ENCODE results near the gene EBF4.

The EBF4 gene, protein sequence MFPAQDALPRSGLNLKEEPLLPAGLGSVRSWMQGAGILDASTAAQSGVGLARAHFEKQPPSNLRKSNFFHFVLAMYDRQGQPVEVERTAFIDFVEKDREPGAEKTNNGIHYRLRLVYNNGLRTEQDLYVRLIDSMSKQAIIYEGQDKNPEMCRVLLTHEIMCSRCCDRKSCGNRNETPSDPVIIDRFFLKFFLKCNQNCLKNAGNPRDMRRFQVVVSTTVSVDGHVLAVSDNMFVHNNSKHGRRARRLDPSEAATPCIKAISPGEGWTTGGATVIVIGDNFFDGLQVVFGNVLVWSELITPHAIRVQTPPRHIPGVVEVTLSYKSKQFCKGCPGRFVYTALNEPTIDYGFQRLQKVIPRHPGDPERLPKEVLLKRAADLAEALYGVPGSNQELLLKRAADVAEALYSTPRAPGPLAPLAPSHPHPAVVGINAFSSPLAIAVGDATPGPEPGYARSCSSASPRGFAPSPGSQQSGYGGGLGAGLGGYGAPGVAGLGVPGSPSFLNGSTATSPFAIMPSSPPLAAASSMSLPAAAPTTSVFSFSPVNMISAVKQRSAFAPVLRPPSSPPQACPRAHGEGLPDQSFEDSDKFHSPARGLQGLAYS

DNA sequence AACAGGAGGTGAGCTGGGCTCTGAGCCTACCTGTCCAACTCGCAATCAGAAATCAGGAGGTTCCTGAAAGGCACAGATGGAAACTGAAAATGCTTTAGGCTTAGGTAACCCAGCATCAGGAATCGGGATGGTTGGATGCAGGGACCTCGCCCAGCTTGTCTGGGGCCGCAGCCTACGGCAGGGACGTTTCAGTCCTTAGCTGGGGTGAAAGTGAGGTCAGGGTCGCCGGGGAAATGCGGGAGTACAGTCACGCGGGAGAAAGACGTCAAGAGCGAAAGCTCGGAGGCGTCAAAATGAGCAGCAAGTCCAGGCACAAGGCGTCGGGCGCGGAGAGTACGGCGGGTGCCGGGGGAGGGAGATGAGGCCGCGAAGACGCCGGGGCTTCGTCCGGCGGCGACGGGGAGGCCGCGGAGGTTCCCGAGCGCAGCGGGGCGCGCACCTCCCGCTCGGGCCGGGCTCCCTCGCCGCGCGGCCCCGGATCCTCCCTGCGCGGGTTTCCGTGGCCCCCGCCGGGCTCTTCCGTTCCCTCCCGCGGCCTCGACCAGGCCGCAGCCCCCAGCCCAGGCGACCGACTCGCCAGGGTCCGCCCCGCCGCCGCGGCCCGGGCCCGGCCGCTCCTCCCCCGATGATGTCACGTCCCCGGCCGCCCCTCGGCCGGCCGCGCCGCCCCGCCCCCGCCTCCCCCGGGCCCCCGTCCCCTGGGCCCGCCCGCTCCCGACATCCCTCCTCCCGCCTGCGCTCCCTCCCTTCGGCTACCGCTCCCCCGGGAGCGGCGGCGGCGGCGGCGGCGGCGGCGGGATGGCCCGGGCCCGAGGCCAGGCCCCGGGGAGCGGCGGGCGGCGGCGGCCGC, at the start of gene EBF4:
Gene EBF4 (plus strand): TSS at position 745 of the 850 bp plus-strand sequence. CDS start 866 bp downstream, outside the sequence.
- no peak for DNase-seq (ENCODE audit: low read depth)

DNA sequence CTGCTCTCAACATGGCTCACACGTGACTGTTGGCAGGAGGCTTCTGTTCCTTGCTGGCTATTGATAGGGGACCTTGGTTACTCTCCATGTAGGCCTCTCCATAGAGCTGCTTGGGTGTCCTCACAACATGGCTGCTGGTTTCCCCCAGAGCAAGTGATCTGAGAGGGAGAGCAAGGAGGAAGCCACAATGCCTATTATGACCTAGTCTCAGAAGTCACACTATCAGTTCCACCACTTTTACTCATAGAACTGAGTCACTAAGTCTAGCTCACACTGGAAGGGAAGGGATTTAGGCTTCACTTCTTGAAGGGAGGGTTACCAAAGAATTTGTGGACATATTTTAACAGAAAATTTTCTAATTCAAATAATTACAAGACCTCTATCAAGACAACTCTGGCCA, 48.9 kb upstream of the EBF4 start:
- no peak for DNase-seq (ENCODE audit: low read depth)

DNA sequence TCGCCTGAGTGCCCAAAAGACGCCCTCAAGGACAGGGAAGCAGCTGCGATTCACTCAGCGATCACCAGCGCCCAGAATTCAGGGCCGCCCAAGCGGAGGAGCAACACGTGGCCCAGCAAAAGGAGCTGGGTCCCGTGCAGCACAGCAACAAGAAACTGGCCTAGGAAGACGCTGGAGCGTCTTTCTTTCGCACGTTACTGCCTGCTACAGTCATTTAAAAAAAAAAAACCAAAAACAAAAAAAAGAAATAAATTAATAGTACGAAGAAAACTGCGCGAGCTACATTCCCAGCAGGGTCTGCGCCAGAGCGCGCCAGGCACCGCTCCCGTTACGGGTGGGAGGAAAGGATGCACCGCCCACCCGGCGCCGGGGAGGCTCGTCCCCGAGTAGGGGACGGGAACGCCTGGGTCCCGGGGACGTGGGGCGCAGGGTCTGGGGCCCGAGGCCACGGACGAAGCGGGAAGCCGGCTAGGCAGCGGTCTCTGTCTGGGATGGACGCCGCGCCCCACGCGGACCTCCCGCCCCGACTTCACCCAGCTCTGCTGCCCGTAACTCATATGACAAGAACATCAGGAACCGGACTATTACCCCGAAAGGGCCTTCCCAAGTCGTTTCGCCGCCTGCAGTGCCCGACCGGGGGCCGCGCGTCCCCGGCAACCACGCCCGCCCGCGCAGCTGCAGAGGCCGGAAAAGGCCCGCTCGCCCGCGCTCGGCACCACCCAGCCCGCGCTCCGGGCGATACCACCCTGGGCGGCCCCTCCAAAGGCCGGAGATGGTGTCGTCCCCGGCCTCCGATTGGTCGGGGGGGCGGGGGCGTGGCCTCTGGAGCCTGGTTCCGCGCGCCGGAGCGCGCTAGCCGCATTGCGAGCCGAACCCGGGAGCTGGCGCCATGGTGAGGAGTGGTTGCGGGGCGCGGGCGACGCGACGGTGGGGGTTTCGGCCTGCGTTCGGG, 40.5 kb upstream of the EBF4 start, which contains the start of gene NOP56:
Gene NOP56 (plus strand): TSS at position 861 of the 952 bp plus-strand sequence. CDS start 29 bp downstream, at position 890.
- DNase-seq (ENCODE audit: low read depth) = peak; percentile 89

DNA sequence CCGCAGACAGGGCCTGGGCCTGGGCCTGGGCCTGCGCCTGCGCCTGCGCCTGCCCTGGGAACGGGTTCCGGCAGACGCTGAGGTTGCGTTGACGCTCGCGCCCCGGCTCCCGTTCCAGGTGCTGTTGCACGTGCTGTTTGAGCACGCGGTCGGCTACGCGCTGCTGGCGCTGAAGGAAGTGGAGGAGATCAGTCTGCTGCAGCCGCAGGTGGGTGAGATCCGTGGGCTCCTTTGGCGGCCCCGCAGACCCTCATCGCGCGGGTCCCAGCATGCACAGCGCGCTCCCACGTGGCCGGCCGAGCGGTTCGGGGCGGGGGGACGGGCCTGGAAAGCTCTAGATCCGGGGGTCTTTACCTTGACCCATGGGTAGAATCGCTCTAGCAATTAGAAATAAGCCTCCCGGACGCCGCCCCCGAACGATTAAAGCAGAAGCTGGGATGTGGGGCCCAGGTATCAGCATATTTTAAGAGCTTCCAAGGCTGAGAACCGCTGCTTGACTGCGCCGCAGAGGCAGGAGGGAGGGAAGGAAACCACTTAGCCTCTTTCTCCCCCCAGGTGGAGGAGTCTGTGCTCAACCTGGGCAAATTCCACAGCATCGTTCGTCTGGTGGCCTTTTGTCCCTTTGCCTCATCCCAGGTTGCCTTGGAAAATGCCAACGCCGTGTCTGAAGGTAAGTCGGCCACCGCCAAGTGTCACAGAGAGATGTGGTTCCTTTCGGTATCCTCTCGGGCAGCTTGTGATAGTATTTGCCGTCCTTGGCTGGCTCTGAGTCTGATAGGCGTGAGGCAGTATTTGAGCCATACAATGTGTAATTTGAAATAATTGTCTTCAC, 39.6 kb upstream of the EBF4 start:
- peak; percentile 28 for DNase-seq (ENCODE audit: low read depth)

DNA sequence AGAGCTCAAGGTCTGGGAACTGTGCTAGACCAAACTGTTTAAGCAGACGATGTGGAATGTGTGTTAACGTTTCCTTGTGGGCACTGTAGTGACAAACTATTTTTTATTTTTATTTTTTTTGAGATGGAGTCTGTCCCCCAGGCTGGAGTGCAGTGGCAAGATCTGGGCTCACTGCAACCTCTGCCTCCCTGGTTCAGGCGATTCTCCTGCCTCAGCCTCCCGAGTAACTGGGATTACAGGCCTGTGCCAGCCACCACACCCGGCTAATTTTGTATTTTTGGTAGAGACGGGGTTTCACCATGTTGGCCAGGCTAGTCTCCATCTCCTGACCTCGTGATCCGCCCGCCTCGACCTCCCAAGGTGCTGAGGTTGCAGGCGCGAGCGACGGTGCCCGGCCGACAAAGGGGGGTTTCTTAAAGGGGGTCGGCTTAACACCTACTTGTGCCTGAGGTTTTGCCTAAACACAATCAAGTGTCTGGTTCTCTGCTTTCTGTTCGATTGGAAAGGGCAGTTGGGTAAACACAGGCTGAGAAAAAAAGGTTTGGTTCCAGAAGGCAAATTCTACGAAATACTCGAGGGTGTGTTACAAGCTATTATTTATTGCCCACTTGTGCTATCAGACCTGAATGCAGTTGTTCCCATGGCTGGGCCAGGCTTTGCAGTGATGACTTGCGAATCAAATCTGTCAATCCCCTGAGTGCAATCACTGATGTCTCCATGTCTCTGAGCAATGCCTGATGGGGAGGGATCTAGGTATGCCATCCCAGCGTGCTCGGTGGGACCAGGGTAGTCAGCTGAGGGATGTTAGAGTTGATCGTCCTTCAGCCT, 38.8 kb upstream of the EBF4 start:
- DNase-seq (ENCODE audit: low read depth) = no peak

DNA sequence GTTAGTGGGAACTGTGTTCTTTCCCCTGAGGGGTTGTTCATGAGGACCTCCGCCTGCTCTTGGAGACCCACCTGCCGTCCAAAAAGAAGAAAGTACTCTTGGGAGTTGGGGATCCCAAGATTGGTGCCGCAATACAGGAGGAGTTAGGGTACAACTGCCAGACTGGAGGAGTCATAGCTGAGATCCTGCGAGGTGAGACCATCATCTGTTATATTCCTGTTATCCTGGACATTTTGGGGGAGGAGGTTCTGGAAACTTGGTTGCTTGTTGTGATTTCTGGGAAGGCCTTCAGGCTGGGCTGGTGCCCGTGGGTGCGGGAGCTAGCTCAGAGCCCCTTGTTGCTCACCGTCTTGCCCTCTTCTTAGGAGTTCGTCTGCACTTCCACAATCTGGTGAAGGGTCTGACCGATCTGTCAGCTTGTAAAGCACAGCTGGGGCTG, 38.2 kb upstream of the EBF4 start:
- DNase-seq (ENCODE audit: low read depth) = no peak

DNA sequence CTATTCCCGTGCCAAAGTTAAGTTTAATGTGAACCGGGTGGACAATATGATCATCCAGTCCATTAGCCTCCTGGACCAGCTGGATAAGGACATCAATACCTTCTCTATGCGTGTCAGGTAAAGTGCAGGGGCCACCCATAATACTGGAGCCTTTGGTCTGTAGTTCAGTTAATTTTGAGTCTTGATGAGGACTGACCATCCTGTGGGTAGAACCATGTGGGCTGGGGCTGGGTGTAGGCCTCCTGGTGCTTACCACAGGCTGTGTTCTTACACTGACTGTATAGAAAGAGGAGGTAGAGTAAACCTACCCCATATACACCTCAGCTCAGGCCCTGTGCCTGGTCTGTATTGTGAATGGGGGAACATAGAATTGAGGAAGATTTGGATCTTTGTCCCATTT, 37.7 kb upstream of the EBF4 start:
- DNase-seq (ENCODE audit: low read depth) = no peak

DNA sequence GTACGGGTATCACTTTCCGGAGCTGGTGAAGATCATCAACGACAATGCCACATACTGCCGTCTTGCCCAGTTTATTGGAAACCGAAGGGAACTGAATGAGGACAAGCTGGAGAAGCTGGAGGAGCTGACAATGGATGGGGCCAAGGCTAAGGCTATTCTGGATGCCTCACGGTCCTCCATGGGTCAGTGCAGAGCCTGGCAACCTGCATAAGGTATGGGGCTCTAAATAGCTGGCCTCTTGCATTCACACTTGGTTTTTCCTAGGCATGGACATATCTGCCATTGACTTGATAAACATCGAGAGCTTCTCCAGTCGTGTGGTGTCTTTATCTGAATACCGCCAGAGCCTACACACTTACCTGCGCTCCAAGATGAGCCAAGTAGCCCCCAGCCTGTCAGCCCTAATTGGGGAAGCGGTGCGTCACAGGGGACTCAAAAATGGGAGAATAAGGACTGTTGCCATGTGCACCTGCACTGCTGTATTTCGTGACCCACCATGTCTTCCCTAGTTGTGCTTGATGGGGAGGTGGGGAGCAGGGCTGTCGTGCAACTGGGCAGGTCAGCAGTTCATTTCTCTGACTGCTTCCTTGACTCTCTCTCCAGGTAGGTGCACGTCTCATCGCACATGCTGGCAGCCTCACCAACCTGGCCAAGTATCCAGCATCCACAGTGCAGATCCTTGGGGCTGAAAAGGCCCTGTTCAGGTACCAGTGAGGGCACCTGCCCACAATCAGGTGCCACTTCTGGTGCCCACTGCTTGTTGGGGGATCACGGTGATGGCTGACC, 37.1 kb upstream of the EBF4 start:
- no peak for DNase-seq (ENCODE audit: low read depth)

DNA sequence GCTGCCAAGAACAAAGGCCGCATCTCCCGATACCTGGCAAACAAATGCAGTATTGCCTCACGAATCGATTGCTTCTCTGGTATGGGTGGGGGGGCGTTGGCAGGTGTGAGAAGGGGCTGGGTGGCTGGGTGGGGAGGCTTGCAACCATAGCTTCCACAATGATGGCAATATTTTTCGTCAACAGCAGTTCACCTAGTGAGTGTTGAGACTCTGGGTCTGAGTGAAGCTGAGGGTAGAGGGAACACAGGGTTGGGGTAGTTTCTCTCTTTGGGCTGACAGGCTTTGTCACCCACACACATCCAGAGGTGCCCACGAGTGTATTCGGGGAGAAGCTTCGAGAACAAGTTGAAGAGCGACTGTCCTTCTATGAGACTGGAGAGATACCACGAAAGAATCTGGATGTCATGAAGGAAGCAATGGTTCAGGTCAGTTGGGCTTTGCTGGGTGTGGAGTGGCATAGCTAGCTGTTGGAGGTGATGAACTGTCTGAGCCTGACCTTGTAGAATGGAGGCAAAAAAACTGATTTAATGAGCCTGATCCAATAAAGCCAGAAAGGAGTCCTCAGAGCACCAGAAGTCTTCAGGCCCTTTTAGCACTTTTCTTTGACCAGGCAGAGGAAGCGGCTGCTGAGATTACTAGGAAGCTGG, 36.0 kb upstream of the EBF4 start:
- no peak for DNase-seq (ENCODE audit: low read depth)

DNA sequence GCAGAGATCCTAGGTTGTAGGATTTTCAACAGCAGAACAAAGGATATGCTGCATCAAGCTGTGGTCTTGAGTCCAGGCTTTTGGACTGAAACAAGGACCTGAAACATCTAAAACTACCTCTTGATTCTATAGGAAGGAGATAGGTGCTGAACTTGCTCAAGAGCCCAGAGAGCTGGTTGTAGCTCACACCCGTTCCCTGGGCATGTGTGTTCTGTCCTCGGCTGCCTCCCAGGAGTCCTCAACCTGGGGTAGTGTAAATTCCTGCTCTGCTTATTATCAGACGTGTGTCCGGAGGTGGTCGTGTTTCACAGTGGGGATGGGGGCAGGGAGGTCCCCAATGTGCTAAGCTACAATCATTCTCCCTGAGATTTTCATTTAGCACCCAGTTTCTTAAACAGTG, 35.3 kb upstream of the EBF4 start:
- DNase-seq (ENCODE audit: low read depth) = no peak

DNA sequence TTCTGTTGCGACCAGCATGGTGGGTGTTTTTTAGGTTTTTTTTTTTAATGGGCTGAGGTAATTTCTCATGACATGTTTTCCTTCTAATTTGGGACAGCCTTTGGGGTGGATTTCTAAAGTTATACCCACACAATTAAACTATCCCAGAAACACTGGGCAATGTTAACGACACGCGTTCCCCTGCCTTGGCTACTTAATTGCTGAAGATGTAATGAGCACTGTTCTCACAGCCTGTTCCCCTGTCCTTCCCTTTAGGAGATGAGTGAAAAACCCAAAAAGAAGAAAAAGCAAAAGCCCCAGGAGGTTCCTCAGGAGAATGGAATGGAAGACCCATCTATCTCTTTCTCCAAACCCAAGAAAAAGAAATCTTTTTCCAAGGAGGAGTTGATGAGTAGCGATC, 34.9 kb upstream of the EBF4 start:
- DNase-seq (ENCODE audit: low read depth) = no peak

DNA sequence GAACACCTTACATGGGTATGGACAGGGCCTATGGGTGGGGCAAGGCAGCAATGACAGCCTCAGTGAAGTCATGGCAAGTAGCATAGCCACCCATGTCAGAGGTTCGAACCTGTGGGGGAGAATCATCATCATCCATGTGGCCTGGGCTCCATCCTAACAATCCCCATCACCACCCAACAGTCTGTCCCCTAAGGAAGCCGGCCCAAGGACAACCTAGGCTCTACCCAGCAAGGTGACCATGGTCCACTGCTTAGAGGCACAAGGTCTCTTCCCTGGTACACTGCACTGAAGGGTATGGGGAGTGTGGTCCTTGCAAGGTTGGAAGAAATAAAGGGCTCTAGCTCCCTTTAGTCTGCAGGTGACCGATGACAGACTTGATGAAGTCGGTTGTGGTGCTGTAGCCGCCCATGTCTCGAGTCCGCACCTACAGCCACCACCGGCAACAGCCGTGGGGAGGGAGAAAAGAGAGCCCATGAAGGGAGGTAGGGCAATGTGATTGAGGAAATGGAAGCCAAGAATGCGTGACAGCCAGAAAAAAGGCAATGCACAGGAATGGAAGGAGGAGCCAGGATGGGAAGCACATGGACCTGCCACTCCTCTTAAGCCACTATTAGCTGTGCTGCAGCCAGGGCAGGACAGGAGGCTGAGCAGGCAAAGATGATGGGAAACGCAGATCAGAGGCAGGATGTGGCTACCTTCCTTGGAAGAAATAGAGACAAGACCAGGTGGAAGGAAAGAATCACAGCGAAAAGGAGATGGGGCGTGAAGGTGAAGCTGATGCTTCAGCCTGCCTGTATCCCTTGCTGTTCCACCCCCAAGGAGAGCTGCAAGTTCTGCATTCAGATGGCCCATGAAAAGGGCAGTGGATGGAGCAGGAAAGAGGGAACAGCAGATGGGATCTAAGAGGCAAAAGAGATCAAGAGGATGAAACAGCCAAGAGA, 33.9 kb upstream of the EBF4 start:
- no peak for DNase-seq (ENCODE audit: low read depth)

DNA sequence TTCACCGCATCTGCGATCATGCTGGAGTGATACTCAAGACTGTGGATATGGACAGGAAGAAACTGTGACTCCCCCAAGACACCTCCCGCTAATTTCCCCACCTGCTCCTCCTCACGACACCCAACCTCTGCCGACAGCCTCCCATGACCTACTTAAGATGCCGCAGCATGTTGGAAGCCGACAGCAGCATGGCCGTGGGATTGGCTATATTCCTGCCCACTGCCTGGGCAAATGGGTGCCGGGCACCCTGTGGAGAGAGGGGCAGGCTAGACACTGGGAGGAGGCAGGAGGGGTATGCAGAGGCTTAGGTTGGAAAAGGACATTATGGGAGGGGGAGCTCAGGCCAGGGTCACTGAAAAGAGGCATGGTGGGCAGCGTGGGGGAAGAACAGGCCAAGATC, 33.0 kb upstream of the EBF4 start:
- no peak for DNase-seq (ENCODE audit: low read depth)

DNA sequence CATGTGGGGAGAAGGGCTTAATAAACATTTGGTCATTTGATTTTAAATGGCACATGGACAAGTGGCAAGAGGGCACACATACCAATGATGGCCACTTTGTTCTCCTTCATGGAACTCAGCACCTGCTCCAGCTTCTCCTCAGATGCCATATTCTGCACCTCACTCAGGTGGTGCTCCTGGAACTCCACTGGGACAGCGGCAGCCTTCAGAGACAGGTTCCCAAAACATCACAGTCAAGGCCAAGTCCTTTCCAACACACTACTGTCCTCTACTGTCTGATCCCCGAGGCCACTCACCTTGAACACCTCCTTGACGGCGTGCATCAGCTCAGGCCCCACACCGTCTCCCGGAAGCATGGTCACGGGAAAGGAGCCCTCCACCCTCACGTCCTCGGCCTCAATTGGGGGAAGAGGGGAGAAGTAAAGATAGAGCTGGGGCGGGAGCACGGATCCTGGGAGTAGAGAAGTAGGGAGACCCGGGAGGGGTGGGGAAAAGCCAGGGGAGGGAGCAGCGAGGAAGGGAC, 29.2 kb upstream of the EBF4 start:
- no peak for DNase-seq (ENCODE audit: low read depth)

DNA sequence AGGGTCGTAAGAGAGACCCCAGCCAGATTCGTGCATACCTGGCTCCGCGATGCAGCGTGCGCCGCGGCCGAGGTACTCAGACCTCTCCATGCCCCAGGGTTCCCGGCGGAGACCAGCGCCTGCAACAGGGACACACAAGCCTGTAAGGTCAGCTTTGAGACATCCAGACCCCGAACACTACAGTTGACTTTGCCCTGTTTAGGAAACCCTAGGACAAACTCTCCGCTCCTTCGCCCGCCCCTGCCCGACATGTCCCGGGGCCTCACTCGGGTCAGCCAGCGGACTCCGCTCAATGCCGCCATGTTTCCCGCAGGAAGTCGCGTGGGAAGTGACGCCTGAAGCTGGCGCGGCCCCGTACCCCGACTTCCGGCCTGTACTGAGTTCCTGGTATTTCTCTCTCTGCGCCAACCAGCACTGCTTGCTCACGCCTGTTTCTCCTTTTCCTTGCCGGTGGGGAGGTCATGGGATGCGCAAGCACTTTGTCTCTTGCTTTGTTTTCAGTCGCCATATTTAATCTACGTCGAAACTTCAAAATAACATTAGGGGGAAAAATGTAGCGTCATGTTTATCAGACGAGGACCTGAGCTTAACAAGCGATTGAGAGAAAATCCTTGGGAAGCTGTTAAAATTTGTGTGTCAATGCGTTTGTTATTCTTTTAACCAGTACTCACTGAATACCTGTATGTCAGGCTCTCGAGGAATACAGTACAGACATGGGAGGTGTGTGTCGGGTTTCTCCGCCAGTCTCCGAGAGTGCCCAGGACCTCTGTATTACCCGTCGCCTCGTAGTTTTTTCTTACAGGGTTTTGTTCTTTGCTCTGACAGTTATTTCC, 28.5 kb upstream of the EBF4 start, which contains the start of gene IDH3B:
Gene IDH3B (minus strand): TSS at position 330 of the 833 bp plus-strand sequence. CDS start 28 bp downstream, at position 302.
- DNase-seq (ENCODE audit: low read depth) = peak; percentile 90

DNA sequence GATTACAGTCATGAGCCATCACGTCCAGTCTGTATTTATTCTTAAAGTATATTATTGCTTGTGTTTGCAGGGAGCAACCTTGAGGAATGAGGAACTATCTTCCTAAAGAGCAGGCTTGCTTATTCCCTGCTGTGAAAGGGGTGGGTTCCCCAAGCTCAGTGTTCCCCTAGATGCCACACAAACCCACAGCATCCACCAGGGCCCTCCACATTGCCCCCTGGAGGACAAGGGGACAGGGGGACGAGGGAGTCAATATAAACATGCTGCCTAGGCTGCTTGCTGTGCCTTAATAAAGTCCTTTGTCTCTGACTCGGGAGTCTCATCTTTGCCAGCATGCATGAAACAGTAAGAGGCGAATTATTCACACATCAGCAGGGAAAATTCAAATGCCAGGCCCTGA, 20.6 kb upstream of the EBF4 start:
- DNase-seq (ENCODE audit: low read depth) = no peak

Data from activated gamma-delta T cell treated with anti-CD3 and anti-CD28 coated beads, Interleukin-2, amount 50 U/mL, for 16 hours (primary cell).